ENCODE data around the gene ZMAT3. TPM values are rescaled to one million over a fixed set of nuclear protein-coding genes. Genes with fewer than 3 reads are reported as not detected.
"Not testable (repeated sequence)": the region's sequence is repeated elsewhere in the genome, so short reads cannot be mapped to it uniquely, and the experiment has no call there.

The ZMAT3 gene, protein sequence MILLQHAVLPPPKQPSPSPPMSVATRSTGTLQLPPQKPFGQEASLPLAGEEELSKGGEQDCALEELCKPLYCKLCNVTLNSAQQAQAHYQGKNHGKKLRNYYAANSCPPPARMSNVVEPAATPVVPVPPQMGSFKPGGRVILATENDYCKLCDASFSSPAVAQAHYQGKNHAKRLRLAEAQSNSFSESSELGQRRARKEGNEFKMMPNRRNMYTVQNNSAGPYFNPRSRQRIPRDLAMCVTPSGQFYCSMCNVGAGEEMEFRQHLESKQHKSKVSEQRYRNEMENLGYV
- total RNA-seq, result 7.2 TPM

DNA sequence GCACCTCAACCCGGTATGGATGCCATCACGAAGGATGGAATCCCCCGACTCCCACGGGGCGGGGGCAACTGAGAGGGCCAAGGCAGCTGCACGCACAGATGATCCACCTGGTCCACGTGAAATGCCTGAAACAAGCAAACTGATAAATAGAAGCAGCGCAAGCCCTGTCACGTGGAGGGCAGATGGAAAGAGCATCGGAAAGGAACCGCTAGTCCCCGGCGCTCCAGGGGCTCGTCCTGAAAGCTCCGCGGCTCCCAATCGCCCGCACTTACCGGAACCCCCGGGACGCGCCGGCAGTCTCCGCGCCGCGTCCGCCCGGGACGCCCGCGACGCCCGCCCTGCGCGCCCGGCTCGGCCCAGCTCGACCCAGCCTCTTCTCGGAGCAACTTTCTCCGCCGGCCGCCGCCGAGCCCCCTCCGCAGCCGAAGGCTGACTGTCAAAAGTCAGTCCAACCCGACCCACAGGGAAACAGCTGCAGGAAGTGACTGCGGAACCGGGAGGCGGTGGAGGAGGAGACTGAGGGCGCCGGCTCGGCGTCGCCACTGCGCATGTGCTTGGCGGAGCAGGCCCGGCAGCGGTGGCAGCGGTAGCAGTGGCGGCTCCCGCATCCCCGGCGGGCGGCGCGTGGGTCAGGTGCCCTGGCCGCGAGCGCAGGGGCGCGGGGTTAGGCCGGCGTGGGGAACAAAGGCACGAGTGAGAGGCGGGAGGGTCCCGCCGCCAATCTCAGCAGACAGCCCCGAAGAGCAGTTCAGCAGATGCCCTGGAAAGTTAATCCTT is at the start of gene ZMAT3:
Gene ZMAT3 (minus strand): TSS at position 487 of the 777 bp plus-strand sequence. CDS start 4,057 bp downstream, outside the sequence.
- ATAC-seq, result peak; percentile 97

DNA sequence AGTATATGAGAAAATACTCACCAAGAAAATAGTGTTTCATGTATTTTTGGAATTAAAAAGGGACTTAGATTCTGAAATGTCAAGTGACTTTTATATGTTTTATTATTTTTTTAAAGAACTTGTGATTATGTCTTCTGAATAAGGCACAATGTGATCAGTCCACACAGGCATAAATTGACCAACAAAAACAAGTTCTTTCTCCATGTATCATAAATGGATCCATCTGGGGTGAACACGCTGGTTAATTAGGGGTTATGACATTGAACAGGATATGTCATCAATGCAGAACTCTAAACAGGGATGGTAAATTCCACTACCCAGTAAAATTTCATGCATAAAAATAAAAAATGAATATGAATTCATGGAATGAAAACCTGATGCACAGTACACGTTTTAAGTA is 45.2 kb upstream of the ZMAT3 start:
- no peak for ATAC-seq

DNA sequence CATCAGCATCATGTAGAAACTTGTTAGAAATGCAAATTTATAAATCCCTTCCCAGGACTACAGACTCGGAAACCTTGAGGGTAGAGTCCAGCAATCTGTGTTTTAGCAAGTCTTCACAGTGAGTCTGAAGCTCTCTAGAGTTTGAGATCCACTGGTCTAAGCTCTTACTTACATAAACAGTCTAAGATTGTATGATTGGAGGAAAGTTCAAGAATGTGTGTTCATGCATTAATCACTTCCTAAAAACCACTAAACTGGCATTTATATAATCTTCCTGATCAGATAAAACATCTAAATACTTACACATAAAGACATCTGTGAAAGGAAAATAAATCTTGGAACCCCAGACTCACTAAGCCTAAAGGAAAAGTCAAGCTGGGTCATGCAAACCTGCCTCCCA is 43.8 kb upstream of the ZMAT3 start:
- ATAC-seq, result not testable (repeated sequence)

DNA sequence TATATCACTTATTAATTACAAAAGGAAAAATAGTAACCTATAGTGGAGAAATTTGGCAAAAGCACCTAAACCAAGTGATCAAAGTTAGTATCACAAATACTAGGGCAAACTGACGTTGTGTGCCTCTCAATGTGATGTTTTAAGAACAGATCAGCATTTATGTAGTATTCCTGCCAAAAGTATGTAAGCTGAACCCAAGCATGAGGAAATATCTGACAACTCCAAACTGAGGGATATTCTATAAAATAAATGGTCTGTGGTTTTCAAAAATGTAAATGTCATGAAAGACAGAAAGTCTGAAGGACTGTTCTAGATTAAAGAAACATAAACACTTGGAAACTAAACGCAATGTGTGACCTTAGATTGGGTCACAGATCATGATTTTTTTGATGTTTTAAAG is 42.3 kb upstream of the ZMAT3 start:
- ATAC-seq, result no peak

DNA sequence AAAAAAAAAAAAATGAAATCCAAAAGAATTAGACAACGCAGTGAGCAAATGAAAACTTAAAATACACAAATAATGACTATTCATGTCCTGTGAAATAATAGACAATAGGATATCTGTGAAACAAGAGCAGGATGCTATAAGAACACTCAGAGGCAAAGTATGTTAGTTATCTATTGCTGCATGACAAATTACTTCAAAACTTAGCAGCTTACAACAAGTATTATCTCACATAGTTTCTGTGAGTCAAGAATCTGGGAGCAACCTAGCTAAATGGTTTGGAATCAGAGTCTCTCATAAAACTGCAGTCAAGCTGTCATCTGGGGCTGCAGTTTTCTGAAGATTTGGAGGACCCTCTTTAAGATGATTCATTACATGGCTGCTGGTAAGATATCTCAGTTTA is 36.5 kb upstream of the ZMAT3 start:
- ATAC-seq, result no peak

DNA sequence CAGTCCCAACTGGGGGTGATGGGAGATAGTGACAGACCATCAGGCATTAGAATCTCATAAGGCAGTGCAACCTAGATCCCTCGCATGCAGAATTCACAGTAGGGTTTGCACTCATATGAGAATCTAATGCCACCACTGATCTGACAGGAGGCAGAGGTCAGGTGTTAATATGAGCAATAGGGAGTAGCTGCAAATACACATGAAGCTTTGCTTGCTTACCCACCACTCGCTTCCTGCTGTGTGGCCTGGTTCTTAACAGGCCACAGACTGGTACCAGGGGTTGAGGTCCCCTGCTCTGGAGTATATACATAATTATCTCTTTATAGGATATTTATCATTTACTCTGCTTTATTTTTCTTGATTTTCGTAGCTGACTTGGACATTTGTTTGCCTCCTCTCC is 36.0 kb upstream of the ZMAT3 start:
- no peak for ATAC-seq

DNA sequence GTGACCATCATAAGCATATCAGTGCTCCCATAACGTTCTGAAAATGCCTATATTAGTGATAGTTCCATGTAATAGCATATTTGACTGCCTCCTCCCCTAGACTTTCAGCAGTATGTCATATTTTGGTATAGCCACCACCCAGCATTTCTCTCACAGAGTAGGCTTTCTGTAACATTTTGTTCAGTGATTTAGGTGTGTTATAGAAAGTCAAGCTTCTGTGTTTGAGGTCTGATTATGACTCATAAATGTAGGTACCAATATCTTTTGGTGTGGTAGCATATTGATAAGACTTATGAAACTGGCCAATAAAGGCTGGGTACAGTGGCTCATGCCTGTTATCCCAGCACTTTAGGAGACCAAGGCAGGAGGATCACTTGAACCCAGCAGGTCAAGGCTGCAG is 34.3 kb upstream of the ZMAT3 start:
- no peak for ATAC-seq

DNA sequence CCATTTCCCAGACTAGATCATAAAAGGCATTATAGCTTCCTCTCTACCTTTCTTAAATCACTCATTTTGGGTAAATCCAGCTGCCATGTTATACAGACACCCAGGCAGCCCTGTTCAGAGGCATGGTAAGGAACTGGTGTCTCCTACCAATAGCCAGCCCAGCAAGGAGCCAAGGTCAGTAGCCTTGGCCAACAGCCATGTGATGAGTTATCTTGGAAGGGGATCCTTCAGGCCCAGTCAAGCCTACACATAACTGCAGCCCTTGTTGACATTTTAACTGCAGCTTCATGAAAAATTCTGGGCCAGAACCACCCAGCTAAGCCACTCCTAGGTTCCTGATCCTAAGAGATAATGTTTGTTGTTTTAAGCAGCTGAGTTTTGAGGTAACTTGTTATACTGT is 29.0 kb upstream of the ZMAT3 start:
- ATAC-seq, result no peak

DNA sequence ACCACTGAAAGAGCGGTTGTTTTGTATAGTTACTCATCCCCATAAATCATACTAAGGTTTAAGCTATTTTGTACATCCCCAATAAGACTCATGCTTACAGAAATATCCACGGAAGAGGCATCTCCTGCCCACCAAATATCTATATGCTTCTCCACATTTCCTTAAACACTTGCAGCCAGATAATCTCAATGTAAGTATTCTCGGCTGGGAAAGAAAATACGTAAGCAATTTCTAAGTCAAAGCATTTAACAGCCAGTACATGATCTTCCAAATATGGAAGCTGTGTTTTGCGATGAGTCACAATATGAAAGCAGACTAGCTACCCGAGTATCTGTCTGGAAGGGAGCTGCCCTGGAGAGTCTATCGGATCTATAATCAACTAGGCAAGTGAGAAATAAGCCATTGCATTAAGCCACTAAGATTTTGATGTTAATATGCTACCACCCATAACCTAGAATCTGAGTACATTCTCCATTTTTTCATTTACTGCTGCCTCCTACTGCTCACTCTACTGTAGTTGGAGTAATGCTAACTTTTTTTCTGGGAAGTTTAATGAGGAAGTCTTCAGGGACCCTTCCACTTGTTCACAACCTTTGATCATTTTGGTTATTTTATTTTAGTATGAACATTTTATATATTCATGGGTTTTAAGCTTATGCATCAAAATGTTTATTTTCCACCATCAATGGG is 26.9 kb upstream of the ZMAT3 start:
- ATAC-seq, result no peak

DNA sequence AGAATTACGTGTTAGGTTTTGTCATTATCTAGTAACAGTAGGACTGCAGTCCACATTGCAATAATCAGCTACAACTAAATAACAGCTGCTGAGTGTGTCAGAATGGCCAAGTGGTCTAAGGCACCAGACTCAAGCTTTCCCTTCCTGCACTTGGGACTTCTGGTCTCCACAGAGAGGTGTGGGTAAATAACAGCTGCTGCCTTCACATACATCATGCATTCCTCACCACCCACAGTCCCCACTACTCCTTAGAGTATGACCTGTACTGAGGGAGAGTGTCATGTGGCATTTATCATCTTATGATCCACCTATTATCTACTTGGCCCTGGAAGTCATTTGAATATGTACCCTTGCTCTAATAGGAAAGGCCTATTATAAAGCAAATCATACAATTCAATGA is 22.2 kb upstream of the ZMAT3 start:
- no peak for ATAC-seq

DNA sequence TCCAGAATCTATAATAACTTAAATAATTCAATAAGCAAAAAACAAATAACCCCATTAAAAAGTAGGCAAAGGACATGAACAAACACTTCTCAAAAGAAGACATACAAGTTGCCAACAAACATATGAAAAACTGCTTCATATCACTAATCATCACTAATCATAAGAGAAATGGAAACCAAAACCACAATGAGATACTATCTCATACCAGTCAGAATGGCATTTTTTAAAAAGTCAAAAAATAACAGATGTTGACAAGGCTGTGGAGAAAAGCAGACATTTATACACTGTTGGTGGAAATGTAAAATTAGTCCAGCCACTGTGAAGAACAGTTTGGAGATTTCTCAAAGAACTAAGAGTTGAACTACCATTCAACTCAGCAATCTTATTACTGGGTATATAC is 19.5 kb upstream of the ZMAT3 start:
- no peak for ATAC-seq

DNA sequence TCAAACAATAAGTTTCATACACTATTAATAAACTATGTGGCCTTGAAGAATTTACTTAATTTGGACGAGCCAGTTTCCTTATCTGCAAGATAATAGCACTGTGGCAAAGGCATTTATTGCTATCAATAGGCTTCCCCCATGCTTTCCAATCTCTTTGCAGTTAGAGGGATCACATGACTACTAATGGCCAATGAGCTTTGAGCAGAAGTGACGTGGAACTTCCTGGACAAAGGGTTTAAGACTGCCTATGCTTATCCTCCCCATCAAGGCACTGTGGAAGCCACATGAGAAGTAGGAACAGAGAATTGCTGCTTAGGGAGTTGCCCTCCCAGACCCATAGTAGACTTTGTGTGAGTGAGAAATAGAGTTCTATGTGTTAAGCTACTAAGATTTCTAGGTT is 16.7 kb upstream of the ZMAT3 start:
- ATAC-seq, result no peak

DNA sequence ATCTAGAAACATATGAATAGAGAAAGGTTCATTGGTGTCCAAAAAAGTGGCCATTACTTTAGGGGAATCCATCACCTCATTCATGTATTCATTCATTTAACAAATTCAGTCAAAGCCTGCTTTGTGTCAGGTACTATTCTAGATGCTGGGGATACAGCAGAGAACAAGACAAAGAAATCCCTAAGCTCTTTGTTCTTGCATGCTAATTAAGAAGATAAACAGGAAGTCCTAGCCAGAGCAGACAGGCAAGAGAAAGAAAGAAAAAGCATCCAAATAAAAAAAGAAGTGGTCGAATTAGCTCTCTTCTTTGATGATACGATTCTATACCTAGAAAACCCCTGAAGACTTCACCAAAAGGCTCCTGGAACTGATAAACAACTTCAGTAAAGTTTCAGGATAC is 12.4 kb upstream of the ZMAT3 start:
- no peak for ATAC-seq

DNA sequence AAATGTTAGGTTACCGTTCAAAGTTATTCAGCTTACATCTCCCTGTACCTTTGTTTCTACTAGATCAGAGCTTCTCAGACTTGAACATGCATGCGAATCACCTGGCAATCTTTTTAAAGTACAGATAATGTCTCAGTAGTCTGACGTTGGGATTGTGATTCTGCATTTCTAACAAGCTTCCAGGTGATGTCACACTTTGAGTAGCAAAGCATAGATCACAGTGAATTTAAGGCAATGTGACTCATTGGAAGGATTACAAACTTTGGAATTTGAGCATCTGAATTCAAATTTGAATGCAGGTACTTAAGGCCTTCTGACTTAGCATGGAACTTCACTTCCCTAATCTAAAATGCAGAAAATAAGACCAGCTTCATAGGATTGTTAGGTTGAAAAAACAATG is 10.8 kb upstream of the ZMAT3 start:
- peak; percentile 20 for ATAC-seq

DNA sequence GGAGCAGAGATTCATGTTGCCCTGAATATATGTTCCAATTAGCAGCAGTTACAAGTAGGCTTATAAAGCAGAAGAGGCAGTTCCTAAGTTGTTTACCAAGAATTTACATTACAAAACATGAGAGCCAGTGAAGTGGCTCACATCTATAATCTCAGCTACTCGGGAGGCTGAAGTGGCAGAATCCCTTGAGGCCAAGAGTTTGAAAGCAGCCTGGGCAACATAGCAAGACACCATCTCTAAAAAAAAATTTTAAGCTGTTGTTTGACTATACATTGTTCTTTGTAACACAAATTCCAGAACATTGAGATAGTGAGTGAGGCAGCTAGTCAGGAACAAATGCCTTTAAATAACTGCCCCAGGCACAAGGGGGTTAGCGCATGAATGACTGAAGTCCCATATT is 10.3 kb upstream of the ZMAT3 start:
- ATAC-seq, result no peak

DNA sequence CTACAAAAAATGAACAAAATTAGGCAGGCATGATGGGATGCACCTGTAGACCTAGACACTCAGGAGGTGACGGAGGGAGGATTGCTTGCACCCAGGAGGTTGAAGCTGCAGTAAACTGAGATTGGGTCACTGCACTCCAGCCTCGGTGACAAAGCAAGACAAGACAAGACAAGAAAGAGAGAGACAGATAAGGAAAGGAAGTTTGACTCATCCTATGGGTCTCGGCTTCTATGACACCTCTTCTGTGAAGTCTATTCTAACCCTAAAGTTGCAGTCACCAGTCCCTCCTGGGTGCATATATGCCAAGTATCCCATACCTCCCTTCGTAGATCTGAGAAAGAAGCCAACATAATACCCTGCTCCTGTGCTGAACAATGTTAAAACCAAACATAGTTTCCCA is 7.9 kb upstream of the ZMAT3 start:
- ATAC-seq, result no peak

DNA sequence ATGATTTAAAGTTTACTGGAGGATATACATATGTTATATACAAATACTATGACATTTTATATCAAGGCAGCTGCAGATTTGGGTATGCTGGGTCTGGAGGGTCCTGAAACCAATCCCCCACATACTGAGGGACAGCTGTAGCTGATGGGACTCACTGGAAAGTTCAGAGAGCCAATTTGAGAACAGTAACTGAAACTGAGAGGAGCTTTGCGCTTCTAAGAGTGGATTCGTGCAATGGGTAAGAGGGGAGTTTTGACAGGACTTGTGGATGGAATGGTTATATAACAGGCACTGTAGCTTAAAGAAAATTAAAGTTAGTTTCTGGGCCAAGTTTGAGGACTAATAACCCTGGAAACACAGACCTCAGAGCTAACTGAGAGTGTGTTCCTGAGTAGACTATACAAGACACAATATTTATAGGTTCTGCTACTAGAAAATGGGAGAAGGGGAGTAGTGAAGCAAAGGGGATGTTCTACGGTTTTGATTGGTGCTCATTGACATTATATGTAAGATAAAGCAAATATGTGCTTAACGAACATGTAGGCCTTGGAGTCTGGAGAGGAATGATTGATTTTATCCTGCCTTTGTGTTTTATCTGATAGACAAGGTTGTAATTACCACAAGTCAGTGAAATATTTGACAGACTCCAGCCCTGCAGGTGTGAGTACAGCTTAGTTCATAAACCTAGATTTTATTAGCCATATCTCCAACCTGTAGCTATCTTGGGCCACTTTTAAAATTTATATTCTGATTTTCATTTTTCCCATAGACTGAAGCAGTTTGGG is 4.8 kb upstream of the ZMAT3 start:
- no peak for ATAC-seq

DNA sequence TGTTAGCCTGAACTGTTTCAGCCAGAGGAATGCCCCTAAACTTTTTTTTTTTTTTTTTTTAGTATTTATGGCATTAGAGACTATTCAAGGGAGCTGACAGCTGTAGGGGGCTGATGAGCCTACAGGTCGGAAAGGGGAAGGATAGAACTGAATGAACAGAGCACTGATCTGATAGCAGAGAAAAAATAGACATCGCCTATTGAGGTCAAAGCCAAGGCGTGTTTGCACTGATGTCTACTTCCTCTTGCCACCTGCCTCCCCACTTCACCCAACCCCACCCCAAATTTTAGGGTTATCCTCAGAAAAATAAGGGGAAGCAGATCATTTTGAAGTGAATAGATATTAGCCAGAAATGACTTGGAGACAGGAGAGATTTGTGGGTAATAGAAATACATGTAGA is 3.0 kb upstream of the ZMAT3 start:
- no peak for ATAC-seq

DNA sequence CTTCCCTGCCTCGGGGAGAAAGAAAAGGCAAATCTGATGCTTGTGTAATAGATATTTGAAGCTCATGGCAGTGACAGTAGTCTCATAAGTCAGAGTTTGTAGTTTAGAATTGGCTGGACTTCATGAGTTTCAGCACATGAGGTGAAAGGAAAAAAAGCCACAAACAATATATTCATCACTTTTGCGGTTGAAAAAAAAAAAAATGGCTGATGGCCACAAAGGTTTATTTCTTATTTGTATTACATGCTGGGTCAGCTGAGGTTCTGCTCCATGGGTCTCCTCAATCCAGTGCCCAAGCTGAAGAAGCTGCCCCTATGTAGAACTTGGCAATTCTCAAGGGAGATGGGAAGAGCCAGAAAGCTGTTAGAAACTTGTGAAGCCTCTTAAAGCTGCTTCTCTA is 2.2 kb upstream of the ZMAT3 start:
- ATAC-seq, result no peak

DNA sequence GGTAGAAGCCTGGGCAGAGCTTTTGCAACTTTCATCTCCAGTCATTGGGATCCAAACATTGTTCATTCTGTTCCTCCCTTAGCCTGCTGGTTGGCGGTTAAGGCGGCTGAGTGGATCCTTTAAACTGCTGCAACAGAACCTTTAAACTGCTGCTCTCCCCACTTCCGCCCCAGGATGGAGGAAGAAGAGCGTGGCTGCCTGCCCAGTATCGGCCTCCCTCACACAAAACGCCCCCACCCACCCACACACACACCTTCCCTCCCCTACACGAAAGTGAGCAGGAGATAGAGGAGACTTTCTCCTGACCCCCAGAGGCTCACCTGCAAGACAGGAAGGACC is 460 bp upstream of the ZMAT3 start:
- ATAC-seq, result peak; percentile 35

DNA sequence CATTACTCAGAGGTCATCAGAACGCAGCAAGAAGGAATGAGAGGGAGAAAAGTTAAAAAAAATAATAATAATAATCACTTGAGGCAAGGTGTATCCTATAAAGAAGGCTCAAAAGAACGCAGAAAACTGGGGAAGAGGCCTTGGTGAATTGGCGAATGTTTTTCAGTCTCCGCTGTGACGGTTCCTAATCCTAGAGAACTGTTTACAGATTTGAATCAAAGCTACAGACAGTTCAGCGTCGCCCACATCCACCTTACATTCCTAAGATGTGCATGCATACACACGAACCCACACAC is 634 bp downstream of the ZMAT3 start:
- ATAC-seq, result peak; percentile 63

DNA sequence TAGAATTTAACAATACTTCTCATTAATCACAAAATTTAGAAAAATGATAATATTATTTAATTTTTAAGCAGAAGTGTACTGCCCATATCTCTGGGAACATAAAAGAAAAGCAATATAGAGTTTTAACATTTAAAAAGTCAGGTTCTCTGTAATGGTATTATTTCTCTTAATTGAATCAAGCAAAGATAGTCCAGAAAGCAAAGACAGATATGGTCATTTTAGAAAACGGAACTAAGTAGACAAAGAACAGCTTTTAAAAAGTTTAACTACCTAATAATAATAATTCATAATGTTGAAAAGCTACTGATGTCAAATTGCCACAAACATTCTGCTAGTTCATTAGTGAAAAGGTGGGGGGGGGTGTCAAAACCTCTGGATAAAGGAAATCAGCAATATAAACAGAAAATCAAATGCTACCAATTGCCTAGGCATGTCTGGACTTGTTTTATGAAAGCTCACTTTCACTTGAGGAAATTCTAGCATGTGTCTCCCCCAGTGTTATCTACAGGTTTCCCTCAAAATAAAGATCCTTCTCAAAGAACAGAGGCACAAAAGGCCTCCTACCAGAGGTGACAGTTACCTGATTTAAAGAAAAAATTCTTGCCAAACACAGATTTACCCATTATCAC is 1.7 kb downstream of the ZMAT3 start:
- ATAC-seq, result no peak

Data from esophagus mucosa (tissue), 1 donor.